Measurements from ENCODE around the gene DHRS7C.
A peak's percentile ranks its signal among the peaks of the same experiment; 100 is the strongest.
"Not testable (repeated sequence)": the region's sequence is repeated elsewhere in the genome, so short reads cannot be mapped to it uniquely, and the experiment has no call there.

DHRS7C gene

GRCh38 chr17:9810100-9810949 is 18.9 kb upstream of the DHRS7C start:
- no peak for DNase-seq (ENCODE audit: low spot score)

GRCh38 chr17:9809409-9809808 is 18.0 kb upstream of the DHRS7C start:
- DNase-seq (ENCODE audit: low spot score), result no peak

- no peak for DNase-seq (ENCODE audit: low spot score)
Measured at GRCh38 chr17:9806699-9807098, 15.3 kb upstream of the DHRS7C start.

- no peak for DNase-seq (ENCODE audit: low spot score)
Measured at GRCh38 chr17:9805769-9806168, 14.4 kb upstream of the DHRS7C start.

GRCh38 chr17:9802697-9803096 is 11.3 kb upstream of the DHRS7C start:
- DNase-seq (ENCODE audit: low spot score), result peak; percentile 21

GRCh38 chr17:9802294-9802693 is 10.9 kb upstream of the DHRS7C start:
- DNase-seq (ENCODE audit: low spot score), result peak; percentile 78

GRCh38 chr17:9801505-9801904 is 10.1 kb upstream of the DHRS7C start:
- DNase-seq (ENCODE audit: low spot score), result no peak

GRCh38 chr17:9798724-9799123 is 7.3 kb upstream of the DHRS7C start:
- DNase-seq (ENCODE audit: low spot score), result no peak

GRCh38 chr17:9798008-9798407 is 6.6 kb upstream of the DHRS7C start:
- no peak for DNase-seq (ENCODE audit: low spot score)

GRCh38 chr17:9792181-9792840 is 919 bp upstream of the DHRS7C start:
- DNase-seq (ENCODE audit: low spot score), result no peak

- DNase-seq (ENCODE audit: low spot score), result no peak
Measured at GRCh38 chr17:9790316-9790715, 1.1 kb downstream of the DHRS7C start.

GRCh38 chr17:9788601-9789000 is 2.8 kb downstream of the DHRS7C start:
- no peak for DNase-seq (ENCODE audit: low spot score)

GRCh38 chr17:9784544-9784943 is 6.8 kb downstream of the DHRS7C start:
- no peak for DNase-seq (ENCODE audit: low spot score)

GRCh38 chr17:9783465-9783864 is 7.9 kb downstream of the DHRS7C start:
- not testable (repeated sequence) for DNase-seq (ENCODE audit: low spot score)

GRCh38 chr17:9783050-9783449 is 8.3 kb downstream of the DHRS7C start:
- no peak for DNase-seq (ENCODE audit: low spot score)

- no peak for DNase-seq (ENCODE audit: low spot score)
Measured at GRCh38 chr17:9780552-9780951, 10.8 kb downstream of the DHRS7C start.

GRCh38 chr17:9776911-9777310 is 14.5 kb downstream of the DHRS7C start:
- no peak for DNase-seq (ENCODE audit: low spot score)

GRCh38 chr17:9772658-9773057 is 18.7 kb downstream of the DHRS7C start:
- DNase-seq (ENCODE audit: low spot score), result no peak

- DNase-seq (ENCODE audit: low spot score), result no peak
Measured at GRCh38 chr17:9771465-9771864, 19.9 kb downstream of the DHRS7C start.

- DNase-seq (ENCODE audit: low spot score), result no peak
Measured at GRCh38 chr17:9769036-9769695, 22.2 kb downstream of the DHRS7C start.

- DNase-seq (ENCODE audit: low spot score), result peak; percentile 61
Measured at GRCh38 chr17:9768381-9768934, 22.9 kb downstream of the DHRS7C start.

GRCh38 chr17:9767432-9767991 is 23.9 kb downstream of the DHRS7C start:
- no peak for DNase-seq (ENCODE audit: low spot score)

Data from LoVo (cell line).